Fibroblast of the aortic adventitia (primary cell): ENCODE results near the gene PSMD2. TPM values are rescaled to one million over a fixed set of nuclear protein-coding genes. Genes with fewer than 3 reads are reported as not detected.

Experiments used
- DNase-seq: peaks from one replicate; pipeline ENCODE4 v3.0.0-alpha.2; 2010; ENCODE audit warnings: low read depth
- H3K4me3 ChIP-seq: 2 replicates; pipeline ENCODE4 v1.5.1; 2011; ENCODE audit warnings: low read depth, mild to moderate bottlenecking, control low read depth, low read length, moderate library complexity
- small RNA-seq: library from RNA; depleted of rRNA; stranded (forward); fragments of <200 nt; gene quantifications from one replicate; pipeline ENCODE3, GENCODE V24; 2012
- total RNA-seq: library from RNA; depleted of rRNA; stranded (reverse); fragments of >200 nt; gene quantifications from 2 replicates; pipeline ENCODE4 v1.2.3, GENCODE V29; 2012; ENCODE audit warnings: low replicate concordance
- TF ChIP-seq, protein P1 (sequence below): IDR thresholded peaks from 2 replicates; pipeline ENCODE4 v1.5.1; 2011; ENCODE audit warnings: mild to moderate bottlenecking, low read length, control low read depth, inconsistent platforms; ENCODE audit not compliant: insufficient read depth

The PSMD2 gene
- total RNA-seq, 1 donor: 333 TPM

DNA sequence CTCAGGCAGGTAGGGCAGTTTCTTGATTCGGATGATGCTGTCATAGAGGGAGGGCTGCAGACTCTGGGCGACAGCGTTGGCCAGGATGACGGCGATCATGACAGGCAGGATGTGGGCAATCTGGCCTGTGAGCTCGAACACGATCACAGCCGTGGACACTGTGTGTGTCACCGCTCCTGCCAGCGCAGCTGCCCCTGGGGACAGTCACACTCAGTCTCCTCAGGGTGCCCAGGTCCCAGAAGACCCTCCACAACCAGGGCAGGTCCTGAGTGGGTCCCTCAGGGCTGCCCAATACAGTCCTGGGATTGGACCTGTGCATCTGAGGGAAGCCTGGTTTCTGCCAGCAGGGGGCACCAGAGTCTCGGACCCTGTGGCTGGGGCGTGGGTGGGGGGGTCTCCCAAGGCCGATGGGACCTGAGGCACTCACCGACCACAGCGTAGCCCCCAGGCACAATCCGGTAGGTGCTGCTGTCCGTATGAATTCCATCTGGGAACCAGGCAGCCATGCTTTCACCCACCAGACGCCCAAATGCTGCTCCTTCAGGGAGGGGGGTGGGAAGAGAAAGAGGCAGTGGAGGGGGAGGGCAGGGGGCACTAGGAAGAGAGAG, 55.2 kb downstream of the PSMD2 start:
- no peak overlapping the region for H3K4me3 ChIP-seq
- TF ChIP-seq, protein P1, sequence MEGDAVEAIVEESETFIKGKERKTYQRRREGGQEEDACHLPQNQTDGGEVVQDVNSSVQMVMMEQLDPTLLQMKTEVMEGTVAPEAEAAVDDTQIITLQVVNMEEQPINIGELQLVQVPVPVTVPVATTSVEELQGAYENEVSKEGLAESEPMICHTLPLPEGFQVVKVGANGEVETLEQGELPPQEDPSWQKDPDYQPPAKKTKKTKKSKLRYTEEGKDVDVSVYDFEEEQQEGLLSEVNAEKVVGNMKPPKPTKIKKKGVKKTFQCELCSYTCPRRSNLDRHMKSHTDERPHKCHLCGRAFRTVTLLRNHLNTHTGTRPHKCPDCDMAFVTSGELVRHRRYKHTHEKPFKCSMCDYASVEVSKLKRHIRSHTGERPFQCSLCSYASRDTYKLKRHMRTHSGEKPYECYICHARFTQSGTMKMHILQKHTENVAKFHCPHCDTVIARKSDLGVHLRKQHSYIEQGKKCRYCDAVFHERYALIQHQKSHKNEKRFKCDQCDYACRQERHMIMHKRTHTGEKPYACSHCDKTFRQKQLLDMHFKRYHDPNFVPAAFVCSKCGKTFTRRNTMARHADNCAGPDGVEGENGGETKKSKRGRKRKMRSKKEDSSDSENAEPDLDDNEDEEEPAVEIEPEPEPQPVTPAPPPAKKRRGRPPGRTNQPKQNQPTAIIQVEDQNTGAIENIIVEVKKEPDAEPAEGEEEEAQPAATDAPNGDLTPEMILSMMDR: peak; percentile 85
- DNase-seq: no peak

DNA sequence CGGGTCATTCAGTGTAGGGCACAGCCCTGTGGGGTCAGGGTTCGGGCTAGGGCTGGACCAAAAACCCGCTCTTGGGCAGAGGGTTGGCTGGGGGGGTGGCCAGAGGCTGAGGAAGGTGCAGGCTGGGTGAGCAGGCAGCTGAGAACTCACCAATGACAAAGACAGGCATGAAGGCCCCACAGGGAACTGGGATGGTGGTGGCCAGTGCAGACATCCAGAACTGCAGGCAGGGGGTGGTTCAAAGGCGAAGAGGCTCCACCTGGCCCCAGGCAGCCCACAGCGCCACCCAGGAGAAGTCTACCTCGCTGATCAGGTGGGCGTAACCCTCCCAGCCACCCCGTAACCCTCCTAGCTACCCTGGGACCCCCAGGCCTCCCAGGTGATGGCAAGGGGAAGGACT, 55.7 kb downstream of the PSMD2 start:
- TF ChIP-seq, protein P1: no peak

DNA sequence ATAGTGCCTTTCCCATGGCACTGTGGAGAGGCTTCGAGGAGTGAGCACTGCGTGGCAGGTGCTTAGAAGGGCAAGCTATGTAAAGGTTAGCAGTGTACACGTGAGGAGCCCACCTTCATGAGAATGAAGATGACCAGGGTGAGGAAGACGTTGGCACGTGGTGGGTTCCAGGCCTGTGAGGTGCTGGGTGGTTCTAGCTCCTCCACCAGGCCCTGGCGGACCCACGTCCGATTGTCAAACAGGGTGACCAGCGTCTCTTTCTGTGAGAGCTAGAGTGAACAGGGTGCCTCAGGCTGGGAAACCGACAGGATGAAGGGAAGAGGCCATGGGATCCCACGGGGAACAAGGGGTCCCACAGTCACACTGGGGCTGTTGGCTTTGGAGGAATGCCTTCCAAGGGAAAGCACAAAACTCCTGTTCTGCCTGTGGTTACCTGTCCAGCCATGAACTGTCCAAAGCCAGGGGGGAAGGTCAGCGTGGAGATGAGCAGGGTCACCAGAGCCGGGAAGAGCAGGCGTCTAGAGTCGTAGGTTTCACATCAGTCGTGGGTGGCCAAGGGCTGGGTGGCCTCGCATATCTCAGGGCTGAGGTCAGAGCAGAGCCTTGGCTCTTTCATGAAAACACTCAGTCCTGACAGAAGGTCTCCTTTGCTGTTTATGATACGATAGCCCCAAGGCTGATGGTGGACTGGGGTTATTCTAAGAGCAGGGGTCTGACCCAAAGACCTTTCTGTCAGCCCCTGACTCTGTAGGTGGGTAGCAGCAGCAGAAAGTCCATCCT, 56.4 kb downstream of the PSMD2 start:
- H3K4me3 ChIP-seq: no peak overlapping the region
- TF ChIP-seq, protein P1: no peak
- DNase-seq: no peak

More for the DNA sequence above, 55.7 kb downstream of the PSMD2 start:
- no peak overlapping the region for H3K4me3 ChIP-seq
- no peak for DNase-seq

DNA sequence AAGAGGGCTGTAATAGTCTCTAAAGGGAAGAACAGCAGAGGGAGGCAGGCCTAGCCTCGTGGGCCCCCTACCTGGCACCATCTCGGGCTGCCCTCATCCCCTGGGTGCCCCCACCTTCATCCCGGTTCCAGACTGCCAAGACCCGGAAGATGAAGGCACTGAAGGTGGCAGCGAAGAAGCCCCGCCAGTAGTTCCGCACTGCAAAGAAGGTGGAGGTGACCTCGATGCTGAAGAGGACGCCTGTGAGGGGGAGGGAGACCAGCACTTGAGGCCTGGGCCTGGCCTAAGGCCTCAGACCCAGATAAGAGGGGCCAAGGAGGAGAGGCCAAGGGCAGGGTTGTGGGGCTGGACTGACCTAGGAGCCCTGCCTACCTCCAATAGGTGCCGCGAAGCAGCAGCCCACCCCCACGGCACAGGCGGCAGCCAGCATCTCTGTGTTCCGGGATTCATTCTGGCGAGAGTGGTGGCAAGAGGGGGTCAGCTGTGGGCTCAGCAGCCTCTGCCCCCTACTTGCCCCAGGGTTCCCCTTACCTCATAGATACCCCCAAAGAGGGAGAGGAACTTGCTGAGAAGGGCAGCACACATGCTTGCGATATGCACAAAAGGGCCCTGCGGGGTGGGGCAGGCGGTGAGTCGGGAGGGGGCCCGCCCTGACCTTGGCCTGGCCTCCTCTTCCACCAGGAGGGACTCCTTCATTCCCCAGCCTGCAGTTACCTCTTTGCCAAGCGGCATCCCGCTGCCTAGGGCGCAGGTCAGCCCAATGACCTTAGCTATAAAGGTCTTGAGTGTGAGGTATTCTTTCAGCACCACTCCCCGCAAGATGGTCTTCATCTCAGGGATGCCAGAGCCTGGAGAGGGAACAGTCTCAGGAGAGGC, 58.4 kb downstream of the PSMD2 start:
- H3K4me3 ChIP-seq: no peak overlapping the region
- DNase-seq: no peak
- TF ChIP-seq, protein P1: no peak

DNA sequence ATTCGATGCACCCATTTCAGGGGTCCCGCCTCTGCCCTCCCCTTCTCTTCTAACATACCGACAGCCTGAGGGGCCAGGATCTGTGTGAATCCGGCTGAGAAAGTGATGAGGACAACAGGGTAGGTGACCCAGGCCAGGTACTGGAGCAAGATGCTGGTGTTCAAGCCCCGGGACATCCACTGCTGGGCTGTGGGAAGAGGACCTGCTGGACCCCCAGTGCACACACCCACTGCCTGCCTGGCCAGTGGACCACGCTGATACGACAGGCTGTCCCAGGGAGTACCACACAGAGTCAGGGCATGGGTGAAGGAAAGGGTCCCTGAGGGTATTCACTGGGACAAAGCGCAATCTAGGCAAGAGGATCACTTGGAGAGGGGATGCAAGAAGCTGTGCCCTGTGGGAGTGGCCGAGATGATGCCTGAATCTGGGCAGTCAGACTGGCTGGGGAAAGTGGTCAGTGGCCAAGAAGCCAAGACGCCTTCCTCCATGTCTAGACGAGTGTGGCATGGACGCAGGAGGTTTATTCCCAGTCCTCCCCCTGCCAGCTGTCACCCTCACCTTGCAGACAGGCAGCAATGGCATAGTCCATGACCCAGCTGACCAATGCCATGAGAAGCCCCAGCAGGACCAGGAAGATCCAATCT, 59.2 kb downstream of the PSMD2 start:
- no peak for DNase-seq
- TF ChIP-seq, protein P1: no peak

More for the DNA sequence above, 59.2 kb downstream of the PSMD2 start:
- H3K4me3 ChIP-seq: no peak overlapping the region

Small RNAs within 50 kb of the gene (small RNA-seq; reads per million reads assigned to genes)
- 1,033 reads per million, percentile 99 among the genes with 10 or more reads in this experiment for gene SNORD66

Other genes starting within 250 kb of the PSMD2 start
- gene HTR3C, start 246.2 kb upstream of the PSMD2 start, total RNA-seq: not detected in 2 replicates
- gene HTR3E, start 202.2 kb upstream of the PSMD2 start, total RNA-seq: not detected in 2 replicates
- gene EIF2B5, start 163.9 kb upstream of the PSMD2 start, total RNA-seq: 18.4 and 28.1 TPM in 2 replicates
- gene DVL3, start 143.9 kb upstream of the PSMD2 start, total RNA-seq: 28.2 and 66.8 TPM in 2 replicates
- 364 and 380 TPM in 2 replicates for gene AP2M1, start 124.4 kb upstream of the PSMD2 start, total RNA-seq
- 32.4 and 49.4 TPM in 2 replicates for gene ABCF3, start 113.0 kb upstream of the PSMD2 start, total RNA-seq
- 0.72 TPM in 1 of 2 replicates, not detected in the other for gene VWA5B2, start 69.7 kb upstream of the PSMD2 start, total RNA-seq
- 12.2 and 34.0 TPM in 2 replicates for gene ALG3, start 50.3 kb upstream of the PSMD2 start, total RNA-seq
- gene EEF1AKMT4, start 49.6 kb upstream of the PSMD2 start, total RNA-seq: 1.6 and 2.5 TPM in 2 replicates
- 0.09 and 0.41 TPM in 2 replicates for gene CAMK2N2, start 37.7 kb upstream of the PSMD2 start, total RNA-seq
- gene ECE2, start 23.2 kb upstream of the PSMD2 start, total RNA-seq: not detected in 2 replicates
- 234 and 292 TPM in 2 replicates for gene EIF4G1, start 15.4 kb downstream of the PSMD2 start, total RNA-seq
- gene FAM131A, start 38.4 kb downstream of the PSMD2 start, total RNA-seq: 14.0 and 19.1 TPM in 2 replicates
- gene CLCN2, start 62.4 kb downstream of the PSMD2 start, total RNA-seq: 5.9 and 6.2 TPM in 2 replicates
- gene POLR2H, start 62.5 kb downstream of the PSMD2 start, total RNA-seq: 70.1 and 127 TPM in 2 replicates
- gene THPO, start 79.0 kb downstream of the PSMD2 start, total RNA-seq: 0.49 TPM in 1 of 2 replicates, not detected in the other
- gene CHRD, start 80.8 kb downstream of the PSMD2 start, total RNA-seq: 0.36 and 4.6 TPM in 2 replicates